NCI-H146 treated with DMSO at 0.1 percent for 48 hours (cell line): ENCODE measurements around the gene CLCNKB.
A peak's percentile ranks its signal among the peaks of the same experiment; 100 is the strongest.
"Not testable (repeated sequence)": the region's sequence is repeated elsewhere in the genome, so short reads cannot be mapped to it uniquely, and the experiment has no call there.

Experiments used
- DNase-seq: peaks from one replicate; lab custom pipeline; 2025; ENCODE audit not compliant: unreplicated experiment; lab: John Stamatoyannopoulos, UW

CLCNKB gene

DNA sequence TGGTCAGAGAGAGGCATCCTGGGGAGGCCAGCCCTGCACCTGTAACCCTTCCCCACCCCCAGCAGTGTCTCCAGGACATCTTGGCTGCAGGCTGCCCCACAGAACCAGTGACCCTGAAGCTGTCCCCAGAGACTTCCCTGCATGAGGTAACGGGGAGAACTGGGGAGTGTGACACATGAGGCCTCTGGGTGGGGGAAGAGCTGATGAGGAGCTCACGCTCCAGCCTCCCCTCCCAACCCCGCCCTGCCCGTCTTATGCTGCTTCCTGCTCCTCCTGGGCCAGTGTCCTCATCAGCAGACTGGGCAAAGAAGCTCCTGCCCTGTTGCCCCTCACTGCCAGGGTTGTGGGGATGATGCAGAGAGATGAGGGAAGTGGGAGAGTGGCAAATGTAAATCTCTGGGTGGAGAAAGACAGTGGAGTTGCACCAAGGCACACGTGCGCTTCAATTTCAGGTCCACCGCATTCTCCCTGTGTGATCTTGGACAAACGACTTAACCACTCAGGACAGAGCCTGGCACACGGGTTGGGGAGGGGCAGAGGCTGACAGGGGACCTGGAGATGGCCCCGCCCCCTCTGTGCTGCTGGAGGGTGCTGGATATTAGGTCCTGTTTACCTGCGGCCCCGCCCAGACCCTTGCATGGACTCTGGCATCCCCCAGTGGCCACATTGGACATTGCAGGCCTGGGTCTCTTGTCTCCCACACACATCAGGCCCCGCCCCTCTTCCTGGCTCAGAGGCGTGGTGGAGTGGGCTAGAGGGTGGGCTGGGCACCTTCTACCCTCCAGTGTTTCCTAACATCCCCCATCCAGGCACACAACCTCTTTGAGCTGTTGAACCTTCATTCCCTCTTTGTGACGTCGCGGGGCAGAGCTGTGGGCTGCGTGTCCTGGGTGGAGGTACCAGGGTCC is 12.3 kb downstream of the CLCNKB start:
- peak; percentile 29 for DNase-seq

DNA sequence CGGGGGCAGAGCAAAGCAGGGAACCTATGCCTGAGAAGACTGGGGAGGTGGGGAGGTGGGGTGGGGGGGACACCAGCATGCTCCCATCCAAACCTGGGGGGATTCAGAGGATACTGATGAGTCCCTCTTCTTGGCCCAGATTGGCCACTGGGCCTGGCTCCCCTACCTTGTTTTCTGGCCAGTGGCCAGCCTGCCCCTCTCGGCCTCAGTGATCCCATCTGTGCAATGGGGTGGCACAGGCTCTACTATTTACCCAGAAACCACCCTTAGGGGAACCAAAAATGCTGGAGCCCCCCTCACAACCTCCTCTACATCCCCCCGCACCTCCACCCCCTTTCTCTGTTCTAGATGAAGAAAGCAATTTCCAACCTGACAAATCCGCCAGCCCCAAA is 12.9 kb downstream of the CLCNKB start:
- not testable (repeated sequence) for DNase-seq

DNA sequence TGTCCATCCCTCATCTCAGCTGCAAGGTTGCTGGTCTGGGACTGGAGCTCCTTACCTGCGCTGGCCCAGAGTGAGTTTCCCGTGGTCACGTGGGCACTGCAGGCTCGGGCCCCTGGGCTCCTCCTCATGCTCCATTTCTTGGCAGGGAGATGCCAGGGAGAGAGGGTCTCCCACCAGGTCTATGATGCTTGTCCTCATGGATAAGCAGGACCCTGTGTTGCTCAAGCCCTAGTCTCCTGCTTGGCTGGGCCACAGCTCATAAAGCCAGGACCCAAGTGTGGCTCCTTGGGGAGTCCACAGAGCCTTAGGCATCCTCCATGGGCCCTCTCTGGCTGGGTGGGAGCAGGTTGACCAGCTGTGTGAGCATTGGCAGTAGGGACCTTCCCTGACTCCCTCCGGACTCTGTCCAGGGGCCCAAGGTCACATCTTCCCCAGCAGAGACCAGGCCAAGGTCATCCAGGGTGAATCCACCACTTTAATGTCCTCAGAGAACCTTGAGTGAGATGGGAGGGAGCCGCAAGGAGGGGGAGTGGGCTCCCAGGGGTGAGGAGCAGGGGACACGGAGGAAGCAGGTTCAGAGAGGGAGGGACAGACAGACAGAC is 13.8 kb downstream of the CLCNKB start:
- not testable (repeated sequence) for DNase-seq

DNA sequence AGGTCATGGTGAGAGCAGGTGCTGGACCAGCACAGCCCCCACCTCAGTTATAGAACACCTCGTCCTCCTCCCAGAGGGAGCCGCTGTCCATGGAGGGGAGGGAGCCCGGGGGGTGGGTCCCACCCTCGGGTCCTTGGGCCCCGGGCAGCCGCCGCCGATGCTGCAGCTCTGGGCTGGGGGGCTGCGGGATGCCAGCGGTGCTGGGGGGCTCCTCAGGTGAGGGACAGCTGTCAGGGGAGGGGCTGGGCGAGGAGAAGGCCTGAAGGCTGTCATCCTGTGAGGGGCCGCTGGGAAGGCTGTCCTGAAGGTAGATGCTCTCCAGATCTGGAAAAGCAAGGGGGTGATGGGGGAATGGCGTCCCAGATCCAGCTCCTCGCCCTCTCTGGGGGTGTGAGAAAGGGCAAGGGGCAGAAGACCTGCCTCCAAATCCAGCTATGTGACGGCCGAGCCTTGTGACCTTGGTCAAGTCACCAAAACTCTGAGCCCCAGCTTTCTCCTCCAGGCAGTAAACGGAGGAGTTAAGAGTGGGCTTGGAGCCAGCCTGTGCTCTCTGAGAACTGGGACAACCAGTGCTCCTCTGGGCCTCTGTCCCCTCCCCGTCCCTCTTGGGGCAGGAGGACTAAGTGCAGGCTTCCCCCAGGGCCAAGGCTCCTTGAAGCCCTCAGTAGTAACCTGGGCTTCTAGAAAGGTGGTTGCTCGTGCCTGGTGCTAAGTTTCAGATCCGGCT is 15.0 kb downstream of the CLCNKB start:
- DNase-seq = not testable (repeated sequence)

DNA sequence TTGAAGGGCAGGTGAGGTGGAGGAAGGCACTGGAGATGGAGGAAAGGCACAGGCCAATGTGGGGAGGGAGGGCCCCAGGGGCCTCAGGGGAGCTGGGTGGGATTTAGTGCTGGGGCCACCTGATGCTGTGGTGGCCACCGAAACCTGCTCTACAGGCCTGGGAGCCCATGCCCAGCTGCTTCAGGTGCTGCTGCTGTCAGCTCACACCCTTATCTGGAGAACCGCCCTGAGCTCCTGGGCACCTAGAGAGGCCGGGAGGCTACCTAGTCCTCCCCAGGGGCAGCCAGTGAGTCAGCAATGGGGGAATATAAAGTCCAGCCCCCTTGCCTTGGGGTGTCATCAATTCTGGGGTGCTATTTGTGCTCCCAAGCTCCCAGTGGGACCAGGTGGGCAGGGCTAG is 17.7 kb downstream of the CLCNKB start:
- no peak for DNase-seq

DNA sequence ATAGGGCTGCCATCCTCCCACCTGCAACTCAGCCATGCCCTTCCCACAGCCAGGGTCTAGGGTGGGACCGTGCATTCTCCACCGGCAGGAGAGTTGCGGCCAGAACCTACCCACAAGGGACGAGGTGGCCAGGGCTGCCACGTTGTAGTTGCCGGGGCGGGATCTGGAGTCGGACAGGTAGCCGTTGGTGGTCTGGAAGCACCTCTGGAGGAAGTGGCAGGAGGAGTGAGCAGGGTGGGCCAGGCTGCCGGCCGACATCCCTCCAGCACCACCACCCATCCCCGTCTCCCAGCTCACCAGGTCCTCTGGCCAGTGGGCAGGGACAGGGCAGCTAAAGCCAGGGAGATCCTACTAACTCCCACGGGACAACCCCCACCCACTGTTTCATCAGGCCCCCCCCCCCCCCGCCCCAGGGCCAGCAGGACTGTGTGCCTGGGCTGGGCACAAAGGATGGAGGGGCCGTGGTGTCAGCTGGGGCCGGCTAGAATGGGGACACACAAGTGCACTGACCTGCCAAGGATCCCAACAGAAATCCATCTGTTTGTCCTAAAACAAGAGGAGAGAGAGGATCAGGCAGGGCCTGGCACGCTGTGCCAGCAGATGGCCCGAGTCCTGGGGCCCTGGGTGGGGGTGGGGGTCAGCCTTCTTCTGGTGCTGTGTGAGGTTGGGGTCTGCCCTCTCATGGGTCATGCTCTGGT is 18.6 kb downstream of the CLCNKB start:
- not testable (repeated sequence) for DNase-seq

DNA sequence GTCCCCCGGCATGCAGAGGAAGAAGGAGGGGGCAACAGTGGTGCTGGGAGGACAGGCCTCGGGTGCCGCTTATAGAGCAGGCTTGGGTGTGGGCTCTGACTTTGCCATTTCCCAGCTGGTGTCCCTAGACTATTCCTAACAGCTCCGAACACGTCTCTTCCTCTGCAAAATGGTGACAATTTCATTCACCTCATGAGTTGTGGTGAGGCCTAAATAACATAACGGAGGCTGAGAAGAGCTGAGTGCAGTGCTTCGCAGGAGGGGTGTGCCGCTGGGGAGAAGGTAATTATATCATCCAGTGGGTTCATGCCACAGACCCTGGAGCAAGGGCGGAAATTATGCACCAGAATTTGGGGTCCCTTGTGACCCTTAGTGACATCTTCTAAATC is 19.1 kb downstream of the CLCNKB start:
- not testable (repeated sequence) for DNase-seq

DNA sequence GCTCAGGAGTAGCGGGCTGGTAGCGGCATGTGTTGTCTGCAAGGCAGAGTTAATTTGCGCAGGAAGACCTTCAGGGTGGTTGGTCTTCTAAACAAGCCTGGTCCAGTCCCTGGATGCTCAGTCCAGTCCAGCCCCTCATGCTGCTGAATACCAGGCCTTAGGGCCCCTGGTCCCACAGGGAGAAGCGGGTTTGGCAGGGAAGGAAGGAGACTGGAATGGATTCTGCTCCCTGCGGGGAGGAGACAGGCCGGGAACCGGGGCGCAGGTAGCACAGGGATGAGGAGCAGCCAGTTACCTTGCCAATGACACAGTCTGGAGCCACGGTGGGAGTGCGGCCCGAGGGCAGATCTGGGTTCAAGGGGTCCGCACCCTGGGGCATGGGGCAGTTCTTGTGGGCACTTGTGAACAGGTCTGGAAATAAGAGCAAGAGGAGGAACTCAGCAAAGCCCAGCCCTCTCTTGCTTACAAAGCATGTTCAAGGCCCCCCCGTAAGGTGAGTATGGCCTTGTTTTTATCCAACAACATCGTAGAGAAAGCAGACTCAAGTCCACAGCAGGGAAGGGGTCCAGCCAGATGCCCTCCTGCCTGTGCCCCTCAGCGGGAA is 19.7 kb downstream of the CLCNKB start:
- no peak for DNase-seq

DNA sequence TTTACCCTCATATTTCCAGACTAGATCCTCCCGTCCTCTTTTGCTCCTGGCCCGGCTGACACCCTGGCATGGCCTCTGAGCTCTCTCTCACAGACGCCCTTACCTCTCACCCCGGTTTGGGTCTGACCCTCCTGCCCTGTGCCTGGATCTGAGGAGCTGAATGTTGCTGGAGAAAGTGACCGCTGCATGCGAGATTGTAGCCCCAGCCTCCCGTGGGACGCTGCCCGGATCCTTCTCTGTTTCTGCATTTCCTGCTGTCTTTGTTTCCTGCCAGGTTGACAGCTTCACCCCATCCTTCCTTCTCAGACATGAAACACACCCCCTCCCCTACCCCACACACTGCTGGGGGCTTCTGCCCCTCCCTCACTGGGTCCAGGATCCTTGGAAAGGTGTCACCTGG is 20.3 kb downstream of the CLCNKB start:
- no peak for DNase-seq

DNA sequence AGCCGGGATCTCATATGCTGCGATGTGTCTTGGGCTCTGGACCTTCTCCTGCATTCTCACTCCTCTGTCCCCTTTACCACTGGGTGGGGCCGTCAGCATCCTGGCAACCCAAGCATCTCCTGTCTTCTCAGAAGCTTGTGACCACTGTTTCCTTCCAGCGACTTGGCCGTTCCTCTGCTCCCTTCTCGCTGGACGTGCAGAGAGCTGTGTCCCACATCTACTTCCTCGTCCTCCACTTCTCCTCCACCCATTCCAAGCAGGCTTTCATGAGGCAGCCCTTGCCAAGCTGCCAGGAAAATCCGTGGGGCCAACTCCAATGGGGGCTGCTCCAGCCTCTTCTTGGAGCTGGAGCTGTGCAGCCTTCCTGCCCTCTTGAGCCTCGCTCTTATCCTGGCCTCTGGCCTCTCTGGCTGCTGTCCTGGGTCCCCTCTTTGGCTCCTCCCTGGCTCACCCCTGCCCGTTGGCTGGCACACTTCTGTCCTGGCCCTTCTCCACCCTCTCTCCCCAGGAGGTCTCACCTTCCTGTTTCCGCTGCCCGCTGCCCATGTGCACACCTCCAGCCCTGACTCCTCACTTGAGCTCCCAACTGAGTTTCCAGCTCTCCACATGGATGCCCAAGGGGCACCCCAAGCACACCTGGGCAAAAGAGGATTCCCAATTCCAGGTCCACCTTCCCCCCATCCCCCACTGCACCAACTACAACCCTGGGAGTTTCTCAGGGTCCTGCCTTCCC is 21.1 kb downstream of the CLCNKB start:
- DNase-seq = no peak

DNA sequence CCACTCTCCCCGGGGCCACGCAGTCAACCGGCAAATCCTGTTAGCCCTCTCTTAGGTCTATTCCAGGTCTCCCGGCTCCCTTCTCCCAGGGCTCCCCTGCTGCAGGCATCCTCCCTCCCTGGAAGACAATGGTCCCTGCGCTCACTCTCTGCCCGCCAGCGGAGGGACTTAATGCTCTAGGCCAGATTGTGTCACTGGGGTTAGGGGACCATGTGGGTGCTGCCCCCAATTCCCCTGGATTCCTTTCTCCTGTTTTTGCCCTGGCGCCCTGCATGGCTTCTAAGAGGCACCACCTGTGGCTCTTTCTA is 21.6 kb downstream of the CLCNKB start:
- DNase-seq = no peak

DNA sequence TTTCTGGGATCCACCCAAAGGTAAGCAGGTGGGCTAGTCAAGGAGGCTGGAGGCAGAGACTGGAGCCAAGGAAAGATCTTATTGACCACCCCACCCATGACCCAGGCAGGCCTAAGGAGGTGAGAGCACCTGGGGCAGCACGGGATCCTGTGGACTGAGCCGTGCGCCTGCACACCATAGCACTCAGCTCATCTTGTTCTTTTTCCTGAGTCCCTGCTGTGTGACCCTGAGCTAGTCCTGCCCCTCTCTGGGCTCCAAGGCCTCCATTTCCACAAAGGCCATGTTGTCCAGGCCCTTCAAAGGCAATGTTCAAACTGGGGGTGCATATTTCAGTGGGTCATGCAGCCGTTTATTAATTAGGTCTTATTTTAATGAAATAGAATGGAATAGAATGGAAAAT is 22.7 kb downstream of the CLCNKB start:
- DNase-seq = no peak

DNA sequence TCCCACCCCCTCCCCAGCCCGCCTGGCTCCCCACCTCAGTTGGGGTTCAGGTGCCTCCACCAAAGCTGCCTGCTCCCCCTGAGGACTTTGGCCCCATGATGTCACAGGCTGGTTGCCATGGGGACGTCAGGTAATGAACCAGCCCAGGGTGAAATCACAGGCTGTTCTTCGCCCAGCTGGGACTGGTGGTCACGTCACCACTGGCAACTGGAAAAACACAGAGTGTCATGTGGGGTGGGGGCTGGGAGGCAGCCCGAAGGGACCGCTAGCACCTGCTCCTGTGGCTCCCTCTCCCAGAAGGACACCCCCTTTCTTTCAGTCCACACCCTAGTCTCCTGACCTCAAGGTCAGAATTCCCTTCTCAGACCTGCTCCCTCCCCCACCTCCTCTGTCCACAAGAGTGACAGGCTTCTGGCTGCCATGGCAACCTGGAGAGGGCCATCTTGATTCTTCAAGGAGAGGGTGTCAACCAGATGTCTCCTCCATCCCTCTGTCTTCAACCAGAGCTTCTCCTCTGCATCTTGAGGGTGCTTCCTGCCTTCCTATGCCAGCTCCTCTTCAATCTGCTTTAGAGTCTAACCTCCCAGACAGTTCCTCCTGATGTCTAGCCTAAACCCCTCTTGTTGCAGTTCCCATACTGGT is 23.7 kb downstream of the CLCNKB start:
- DNase-seq = no peak

DNA sequence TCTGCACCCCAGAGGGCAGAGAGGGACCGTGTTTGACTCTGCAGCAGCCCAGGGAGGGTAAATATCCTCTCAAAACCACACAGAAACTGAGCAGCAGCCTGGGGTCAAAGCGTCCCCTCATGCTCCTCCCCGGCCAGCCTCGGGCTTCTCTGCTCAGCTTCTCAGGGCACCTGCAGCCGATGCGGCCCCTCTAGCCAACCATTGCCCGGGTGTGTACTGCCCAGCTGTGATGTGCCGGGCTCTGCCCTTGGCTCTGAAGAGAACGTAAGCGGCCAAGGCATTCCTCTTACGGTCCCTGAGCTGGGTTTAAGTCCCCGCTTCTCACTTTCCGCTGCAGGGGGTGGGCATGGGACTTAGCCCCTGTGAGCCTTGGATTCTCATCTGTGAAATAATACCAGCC is 24.4 kb downstream of the CLCNKB start:
- no peak for DNase-seq

DNA sequence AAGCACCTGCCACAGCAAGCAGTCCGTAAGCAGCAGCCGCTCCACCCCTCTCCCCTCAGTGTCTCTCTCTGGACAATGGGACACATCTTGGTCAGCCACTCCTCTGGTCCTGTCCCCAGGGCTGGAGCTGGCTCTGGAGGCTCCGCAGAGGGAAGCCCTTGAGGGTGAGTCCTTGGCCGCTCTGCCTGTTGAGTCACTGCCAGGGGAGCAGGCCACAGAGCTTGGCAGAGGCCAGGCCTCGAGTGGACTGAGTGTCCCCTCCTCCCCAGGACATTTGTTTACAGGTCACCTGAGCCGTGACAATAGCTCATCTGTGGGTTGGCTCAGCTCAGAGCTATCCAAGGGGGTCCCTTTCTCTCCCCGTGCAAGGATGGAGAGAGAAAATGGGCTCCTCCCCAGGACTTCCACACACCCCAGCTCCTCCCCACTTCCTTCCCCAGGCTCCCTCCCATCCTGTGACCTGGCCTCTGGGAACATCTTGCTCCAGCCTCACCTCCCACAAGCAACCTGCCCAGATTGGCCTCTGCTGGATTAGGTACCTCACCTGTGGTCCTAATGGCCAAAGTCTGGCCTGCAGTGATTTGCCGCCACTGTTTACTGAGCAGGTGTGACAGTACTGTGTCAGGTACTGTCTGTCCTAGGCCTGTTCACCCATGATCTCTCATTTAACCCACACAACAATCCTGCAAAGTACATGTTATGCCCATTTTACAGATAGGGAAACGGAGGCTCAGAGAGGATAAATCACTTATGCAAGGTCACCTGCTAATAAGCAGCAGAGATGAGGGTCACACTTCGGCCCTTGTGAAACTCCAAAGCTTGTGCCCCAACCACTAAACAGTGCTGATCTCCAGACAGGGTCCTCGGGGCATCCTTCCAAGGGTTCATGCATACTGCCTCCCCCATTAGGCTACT is 25.0 kb downstream of the CLCNKB start:
- DNase-seq = no peak

DNA sequence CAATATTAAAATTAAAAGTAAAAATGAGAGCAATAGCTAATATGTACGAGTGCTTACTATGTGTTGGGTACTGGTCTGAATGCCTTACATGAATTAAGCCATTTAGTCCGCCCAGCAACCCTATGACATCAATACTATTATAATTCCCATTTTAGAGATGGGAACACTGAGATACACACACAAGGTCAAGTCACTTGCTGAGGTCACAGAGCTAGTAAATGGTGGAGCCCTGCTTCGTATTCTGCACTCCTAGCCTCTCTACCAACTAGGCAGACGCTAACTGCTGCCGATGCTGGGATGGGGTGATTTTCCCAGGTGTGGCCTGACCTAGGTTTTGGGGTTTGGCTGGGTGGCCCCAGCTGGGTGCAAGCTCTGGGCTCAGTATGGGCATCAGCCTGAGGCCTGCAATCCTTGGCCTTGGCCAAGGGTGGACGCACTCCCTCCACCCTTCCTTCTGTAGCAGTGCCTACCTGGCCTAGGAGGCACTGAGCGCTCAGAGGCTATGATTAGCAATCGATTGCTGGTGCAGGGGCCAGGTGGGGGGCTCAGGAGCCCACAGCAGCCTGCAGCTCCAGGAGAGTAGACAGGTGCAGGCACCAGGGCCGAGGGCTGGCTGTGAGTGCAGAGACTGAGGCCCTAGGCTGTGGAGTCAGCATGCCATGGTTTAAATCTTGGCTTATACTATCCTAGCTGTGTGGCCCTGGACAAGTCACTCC is 27.2 kb downstream of the CLCNKB start:
- no peak for DNase-seq

DNA sequence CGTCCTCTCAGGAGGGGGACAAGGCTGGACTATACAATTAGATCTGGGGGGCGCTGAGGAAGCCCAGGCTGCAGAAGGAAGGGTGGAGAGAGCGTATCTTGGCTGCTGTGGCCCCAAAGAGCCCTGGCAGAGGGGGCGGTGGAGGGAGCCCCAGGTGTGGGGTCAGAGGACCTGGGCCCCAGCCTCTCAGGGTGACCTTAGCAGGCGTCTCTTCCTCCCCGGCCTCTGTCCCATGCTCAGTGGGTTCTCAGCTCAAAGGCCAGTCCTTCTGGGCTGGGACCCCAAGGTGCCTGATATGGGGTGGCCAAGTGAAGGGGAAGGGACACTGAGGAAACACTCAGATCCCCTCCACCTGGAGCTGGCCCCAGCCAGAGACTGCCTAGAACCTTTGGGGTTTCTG is 28.0 kb downstream of the CLCNKB start:
- DNase-seq = no peak

DNA sequence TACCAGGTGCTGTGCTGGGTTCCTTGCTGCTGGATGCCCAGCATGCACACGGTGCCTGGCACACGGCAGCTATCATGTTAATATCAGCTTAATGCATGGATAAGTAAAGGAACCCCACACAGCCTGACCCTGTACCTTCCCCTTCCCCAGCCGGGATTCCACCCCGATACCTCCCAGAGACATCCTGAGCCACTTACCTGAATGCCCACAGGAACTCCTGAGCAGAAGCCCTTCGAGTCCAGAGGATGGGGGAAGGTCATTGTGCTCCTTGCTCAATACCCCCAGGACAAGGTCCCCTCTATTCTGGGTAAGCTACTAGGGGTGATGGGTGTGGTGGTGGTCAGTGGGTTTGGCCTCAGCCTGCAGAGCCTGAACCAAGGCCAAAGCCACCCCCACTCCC is 28.5 kb downstream of the CLCNKB start:
- no peak for DNase-seq
